SK-N-SH treated with all-trans-retinoic acid at 6 μM for 48 hours (cell line): ENCODE data around the gene CARD9.

Experiments
- ZFP30 ChIP-seq: fragments of 450-650 bp; formaldehyde crosslinking; IDR thresholded peaks from 2 replicates; pipeline ENCODE4 v1.5.0; 2022; ENCODE audit warnings: mild to moderate bottlenecking, moderate library complexity
- TF ChIP-seq, protein P1 (sequence below): fragments of 250-450 bp; sonication (Bioruptor Pico); IDR thresholded peaks from 2 replicates; pipeline ENCODE4 v1.5.1; 2020; ENCODE audit warnings: low read depth, mild to moderate bottlenecking, moderate library complexity

- TF ChIP-seq, protein P1, sequence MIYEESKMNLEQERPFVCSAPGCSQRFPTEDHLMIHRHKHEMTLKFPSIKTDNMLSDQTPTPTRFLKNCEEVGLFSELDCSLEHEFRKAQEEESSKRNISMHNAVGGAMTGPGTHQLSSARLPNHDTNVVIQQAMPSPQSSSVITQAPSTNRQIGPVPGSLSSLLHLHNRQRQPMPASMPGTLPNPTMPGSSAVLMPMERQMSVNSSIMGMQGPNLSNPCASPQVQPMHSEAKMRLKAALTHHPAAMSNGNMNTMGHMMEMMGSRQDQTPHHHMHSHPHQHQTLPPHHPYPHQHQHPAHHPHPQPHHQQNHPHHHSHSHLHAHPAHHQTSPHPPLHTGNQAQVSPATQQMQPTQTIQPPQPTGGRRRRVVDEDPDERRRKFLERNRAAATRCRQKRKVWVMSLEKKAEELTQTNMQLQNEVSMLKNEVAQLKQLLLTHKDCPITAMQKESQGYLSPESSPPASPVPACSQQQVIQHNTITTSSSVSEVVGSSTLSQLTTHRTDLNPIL (CRISPR knock-in tag): no peak
- no peak for TF ChIP-seq ZFP30 (CRISPR knock-in tag)
These were observed 50.1 kb downstream of the CARD9 start for GRCh38 chr9:136323371-136323789.
